H9 (cell line): Measurements from ENCODE around the gene VAMP3. TPM values are rescaled to one million over a fixed set of nuclear protein-coding genes. Genes with fewer than 3 reads are reported as not detected.

ENCODE experiments used
- DNase-seq: peaks from one replicate; pipeline ENCODE4 v3.0.0-alpha.2; 2017
- H2AFZ ChIP-seq: one replicate; pipeline ENCODE4 v1.6.1; 2013; ENCODE audit warnings: mild to moderate bottlenecking, low read length, control low read depth, moderate library complexity
- H2AK5ac ChIP-seq: 2 replicates; pipeline ENCODE4 v1.6.1; 2013; ENCODE audit warnings: low read length, control low read depth, mixed read lengths; ENCODE audit not compliant: insufficient read length
- H2BK120ac ChIP-seq: one replicate; pipeline ENCODE4 v1.6.1; 2013; ENCODE audit warnings: low read depth, mild to moderate bottlenecking, low read length, control low read depth, inconsistent platforms; ENCODE audit not compliant: poor library complexity, severe bottlenecking
- H2BK12ac ChIP-seq: 2 replicates; pipeline ENCODE4 v1.6.1; 2013; ENCODE audit warnings: low read length, control low read depth, mixed read lengths, low read depth; ENCODE audit not compliant: insufficient read length
- H2BK15ac ChIP-seq: 2 replicates; pipeline ENCODE4 v1.6.1; 2013; ENCODE audit warnings: low read depth, low read length, control low read depth
- H2BK20ac ChIP-seq: one replicate; pipeline ENCODE4 v1.6.1; 2013; ENCODE audit warnings: low read depth, mild to moderate bottlenecking, low read length, control low read depth, inconsistent platforms; ENCODE audit not compliant: poor library complexity, severe bottlenecking
- H2BK5ac ChIP-seq: 2 replicates; pipeline ENCODE4 v1.6.1; 2013; ENCODE audit warnings: low read length, control low read depth, mixed read lengths; ENCODE audit not compliant: insufficient read length
- H3K14ac ChIP-seq: 2 replicates; pipeline ENCODE4 v1.6.1; 2013; ENCODE audit warnings: low read length, control low read depth; ENCODE audit not compliant: insufficient read depth
- H3K18ac ChIP-seq: 2 replicates; pipeline ENCODE4 v1.6.1; 2013; ENCODE audit warnings: low read depth, mild to moderate bottlenecking, mixed read lengths, low read length, control low read depth; ENCODE audit not compliant: insufficient read length
- H3K23ac ChIP-seq: 2 replicates; pipeline ENCODE4 v1.6.1; 2013; ENCODE audit warnings: low read length, control low read depth, mixed read lengths, low read depth; ENCODE audit not compliant: insufficient read length
- H3K23me2 ChIP-seq: 2 replicates; pipeline ENCODE4 v1.6.1; 2013; ENCODE audit warnings: low read depth, mild to moderate bottlenecking, mixed read lengths, low read length, control low read depth; ENCODE audit not compliant: insufficient read length, poor library complexity, severe bottlenecking
- H3K27ac ChIP-seq: 2 replicates; pipeline ENCODE4 v1.5.1; 2013; ENCODE audit warnings: low read length, control low read depth, mixed read lengths, low read depth; ENCODE audit not compliant: insufficient read length
- H3K27me3 ChIP-seq: 2 replicates; pipeline ENCODE4 v1.6.1; 2013; ENCODE audit warnings: low read length, control low read depth, inconsistent platforms; ENCODE audit not compliant: insufficient read depth
- H3K4ac ChIP-seq: 2 replicates; pipeline ENCODE4 v1.6.1; 2013; ENCODE audit warnings: low read depth, mild to moderate bottlenecking, control low read depth, inconsistent platforms, low read length, moderate library complexity
- H3K4me1 ChIP-seq: 2 replicates; pipeline ENCODE4 v1.6.1; 2013; ENCODE audit warnings: low read length, control low read depth, inconsistent platforms; ENCODE audit not compliant: insufficient read depth
- H3K4me2 ChIP-seq: 2 replicates; pipeline ENCODE4 v1.6.1; 2013; ENCODE audit warnings: low read length, control low read depth, mixed read lengths; ENCODE audit not compliant: insufficient read length, insufficient read depth
- H3K56ac ChIP-seq: 2 replicates; pipeline ENCODE4 v1.6.1; 2013; ENCODE audit warnings: low read depth, mild to moderate bottlenecking, mixed read lengths, low read length, control low read depth; ENCODE audit not compliant: insufficient read length
- H3K79me1 ChIP-seq: 2 replicates; pipeline ENCODE4 v1.6.1; 2013; ENCODE audit warnings: low read depth, mild to moderate bottlenecking, moderate library complexity, low read length, control low read depth, inconsistent platforms; ENCODE audit not compliant: insufficient read depth, poor library complexity, severe bottlenecking
- H3K79me2 ChIP-seq: 2 replicates; pipeline ENCODE4 v1.6.1; 2013; ENCODE audit warnings: low read length, control low read depth, inconsistent platforms; ENCODE audit not compliant: insufficient read depth
- H3K9ac ChIP-seq: 2 replicates; pipeline ENCODE4 v1.6.1; 2013; ENCODE audit warnings: low read length, control low read depth, mixed read lengths; ENCODE audit not compliant: insufficient read length; ENCODE audit errors: extremely low read depth
- H3K9me3 ChIP-seq: one replicate; pipeline ENCODE4 v1.6.1; 2013; ENCODE audit warnings: low read depth, low read length, inconsistent platforms; ENCODE audit not compliant: control insufficient read depth
- H3T11ph ChIP-seq: one replicate; pipeline ENCODE4 v1.6.1; 2013; ENCODE audit warnings: mild to moderate bottlenecking, low read length, control low read depth, inconsistent platforms
- H4K20me1 ChIP-seq: one replicate; pipeline ENCODE4 v1.6.1; 2013; ENCODE audit not compliant: control insufficient read depth, insufficient read length, insufficient read depth
- H4K5ac ChIP-seq: 2 replicates; pipeline ENCODE4 v1.6.1; 2013; ENCODE audit warnings: low read depth, mild to moderate bottlenecking, mixed read lengths, low read length, control low read depth; ENCODE audit not compliant: insufficient read length
- H4K8ac ChIP-seq: replicated peaks from 2 replicates; pipeline ENCODE4 v1.6.1; 2013; ENCODE audit warnings: low read length, control low read depth, mixed read lengths, low read depth; ENCODE audit not compliant: insufficient read length
- H4K91ac ChIP-seq: 2 replicates; pipeline ENCODE4 v1.6.1; 2013; ENCODE audit warnings: low read depth, mild to moderate bottlenecking, moderate library complexity, mixed read lengths, low read length, control low read depth; ENCODE audit not compliant: insufficient read length
- H3K27ac Mint-ChIP-seq, 3 experiments: 2 replicates in 2 of 3; 3 replicates in 1 of 3; pipeline ENCODE4 v1.8.0; 2020 to 2021; ENCODE audit warnings: mixed read lengths in 3 of 3, mild to moderate bottlenecking in 1 of 3, moderate library complexity in 1 of 3
- H3K27me3 Mint-ChIP-seq: 2 replicates; pipeline ENCODE4 v1.8.0; 2021; ENCODE audit warnings: low read depth, mild to moderate bottlenecking, moderate library complexity, mixed read lengths
- H3K36me3 Mint-ChIP-seq, 3 experiments: 2 replicates in 2 of 3; 3 replicates in 1 of 3; pipeline ENCODE4 v1.8.0; 2020 to 2021; ENCODE audit warnings: low read depth in 3 of 3, mixed read lengths in 3 of 3; ENCODE audit not compliant: insufficient read depth in 1 of 3
- H3K4me1 Mint-ChIP-seq, 2 experiments: 2 replicates each; pipeline ENCODE4 v1.8.0; 2020; ENCODE audit warnings: mixed read lengths in 2 of 2
- H3K4me3 Mint-ChIP-seq, 2 experiments: 2 replicates in 1 of 2; 3 replicates in 1 of 2; pipeline ENCODE4 v1.8.0; 2020 to 2021; ENCODE audit warnings: mild to moderate bottlenecking in 2 of 2, mixed read lengths in 2 of 2, moderate library complexity in 1 of 2
- H3K9me3 Mint-ChIP-seq, 2 experiments: 2 replicates in 1 of 2; 3 replicates in 1 of 2; pipeline ENCODE4 v1.8.0; 2020; ENCODE audit warnings: mild to moderate bottlenecking in 2 of 2, mixed read lengths in 2 of 2, moderate library complexity in 1 of 2
- WGBS: extraction: QIAGEN DNeasy Blood & Tissue Kit; methylation state at CpG from one replicate; pipeline ENCODE4 v1.1.7; 2013; ENCODE audit warnings: missing lambda C conversion rate, low lambda C conversion rate, mixed read lengths; ENCODE audit not compliant: insufficient read length; ENCODE audit errors: extremely low coverage; 5-methylcytosine and 5-hydroxymethylcytosine counted together
- total RNA-seq: library from RNA; stranded (reverse); gene quantifications from 2 replicates; pipeline ENCODE4 v1.2.1, GENCODE V29; 2021
- TF ChIP-seq, protein P1 (sequence below): fragments of 200-600 bp; sonication (generic); conservative IDR thresholded peaks from 3 replicates; pipeline ENCODE4 v1.8.0; 2021; ENCODE audit warnings: antibody characterized with exemption, mild to moderate bottlenecking

VAMP3 gene
- total RNA-seq, 1 experiment from 2014 or later, result 42.9 TPM

DNA sequence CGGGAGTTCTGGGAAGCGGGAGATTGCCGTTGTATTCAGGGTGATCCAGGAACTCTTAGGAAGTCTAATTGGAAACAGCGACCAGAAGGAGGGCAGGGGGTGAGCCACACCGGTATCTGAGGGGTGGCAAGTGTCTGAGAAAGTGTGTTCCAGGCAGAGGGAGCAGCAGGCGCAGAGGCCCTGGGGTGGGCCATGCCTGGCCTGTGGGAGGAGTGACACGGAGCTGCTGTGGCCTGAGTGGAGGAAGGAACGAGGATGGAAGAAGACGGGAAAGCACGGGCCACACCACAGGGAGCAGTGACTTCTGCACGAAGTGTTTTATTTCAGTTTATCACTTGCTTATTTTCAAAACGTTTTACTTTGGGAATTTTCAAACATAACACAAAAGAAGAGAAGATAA is 24.3 kb downstream of the VAMP3 start:
- Histone ChIP-seq H4K8ac (no peak overlapping the region), H2AK5ac (no peak overlapping the region), H2BK120ac (no peak overlapping the region), H3K18ac (no peak overlapping the region), H3K23me2 (no peaks in the 10 kb centered on the region), H3K4me2 (no peak overlapping the region), H3K79me2 (no peaks in the 10 kb centered on the region), H3T11ph (no peak overlapping the region), H3K27ac (no peak overlapping the region), H3K4ac (no peak overlapping the region), H3K56ac (no peak overlapping the region), H3K23ac (no peak overlapping the region), H2AFZ (no peak overlapping the region), H3K79me1 (no peaks in the 10 kb centered on the region), H4K5ac (no peak overlapping the region), H3K9me3 (peaks cover 11% of the 10 kb centered on the region), H2BK5ac (no peak overlapping the region), H3K9ac (no peak overlapping the region), H2BK12ac (no peak overlapping the region), H2BK15ac (no peak overlapping the region), H3K4me1 (no peaks in the 10 kb centered on the region), H3K14ac (no peak overlapping the region), H2BK20ac (no peak overlapping the region), H4K91ac (no peak overlapping the region), H3K27me3 (no peaks in the 10 kb centered on the region), H4K20me1 (no peaks in the 10 kb centered on the region)
- TF ChIP-seq, protein P1, sequence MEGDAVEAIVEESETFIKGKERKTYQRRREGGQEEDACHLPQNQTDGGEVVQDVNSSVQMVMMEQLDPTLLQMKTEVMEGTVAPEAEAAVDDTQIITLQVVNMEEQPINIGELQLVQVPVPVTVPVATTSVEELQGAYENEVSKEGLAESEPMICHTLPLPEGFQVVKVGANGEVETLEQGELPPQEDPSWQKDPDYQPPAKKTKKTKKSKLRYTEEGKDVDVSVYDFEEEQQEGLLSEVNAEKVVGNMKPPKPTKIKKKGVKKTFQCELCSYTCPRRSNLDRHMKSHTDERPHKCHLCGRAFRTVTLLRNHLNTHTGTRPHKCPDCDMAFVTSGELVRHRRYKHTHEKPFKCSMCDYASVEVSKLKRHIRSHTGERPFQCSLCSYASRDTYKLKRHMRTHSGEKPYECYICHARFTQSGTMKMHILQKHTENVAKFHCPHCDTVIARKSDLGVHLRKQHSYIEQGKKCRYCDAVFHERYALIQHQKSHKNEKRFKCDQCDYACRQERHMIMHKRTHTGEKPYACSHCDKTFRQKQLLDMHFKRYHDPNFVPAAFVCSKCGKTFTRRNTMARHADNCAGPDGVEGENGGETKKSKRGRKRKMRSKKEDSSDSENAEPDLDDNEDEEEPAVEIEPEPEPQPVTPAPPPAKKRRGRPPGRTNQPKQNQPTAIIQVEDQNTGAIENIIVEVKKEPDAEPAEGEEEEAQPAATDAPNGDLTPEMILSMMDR, result no peak
- DNase-seq, result no peak
- peaks cover 34 to 48% (median 42%) of the 10 kb centered on the region in 3 experiments for H3K36me3 Mint-ChIP-seq
- peaks cover 16 to 17% of the 10 kb centered on the region in 2 experiments for H3K9me3 Mint-ChIP-seq
- peaks cover 2% of the 10 kb centered on the region; the same call in 1 of the 2 replicates for H3K27me3 Mint-ChIP-seq
- no peaks in the 10 kb centered on the region for H3K4me1 Mint-ChIP-seq
- no peak overlapping the region for H3K4me3 Mint-ChIP-seq
- no CpG with 5 or more reads among the region's 12 CpGs for WGBS
- H3K27ac Mint-ChIP-seq, result no peak overlapping the region
